ENCODE measurements around the gene IFT88.

DNA sequence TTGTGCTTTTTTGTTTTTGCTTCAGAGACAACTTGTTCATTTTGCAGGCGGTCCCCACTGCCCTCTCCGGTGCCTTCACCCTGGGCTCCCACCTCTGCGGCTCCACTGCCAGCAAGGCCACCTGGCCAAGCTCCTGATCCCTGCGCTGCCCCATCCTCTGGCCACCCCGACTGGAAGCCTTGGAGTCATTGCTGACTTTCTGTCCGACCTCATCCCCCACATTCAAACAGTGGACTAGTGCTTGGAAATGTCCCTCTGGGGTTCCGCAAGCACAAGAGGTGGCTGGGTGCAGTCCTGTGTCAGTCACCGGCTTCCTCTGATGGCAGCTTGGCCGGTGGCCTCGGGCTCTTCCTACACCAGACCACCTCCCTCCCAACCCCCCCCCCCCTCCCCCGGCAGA is 153.5 kb downstream of the IFT88 start:
- TF ChIP-seq CTCF (conservative IDR thresholded peaks at IDR 0.05 in 1 of 2, IDR thresholded peaks at IDR 0.05 in 1 of 2; ENCODE audit: extremely low read depth in 1 of 2, insufficient read depth in 1 of 2, low read depth in 1 of 2, low read length in 2 of 2) (no peak), EZH2 (IDR thresholded peaks at IDR 0.05; ENCODE audit: borderline replicate concordance, low read length) (no peak)

All from mammary epithelial cell (primary cell).